ENCODE results near the gene KIF26B. TPM values are rescaled to one million over a fixed set of nuclear protein-coding genes. Genes with fewer than 3 reads are reported as not detected.

KIF26B gene
- total and polyA plus RNA-seq, 4 donors, result 10.9 to 37.1 (median 19.2) TPM

DNA sequence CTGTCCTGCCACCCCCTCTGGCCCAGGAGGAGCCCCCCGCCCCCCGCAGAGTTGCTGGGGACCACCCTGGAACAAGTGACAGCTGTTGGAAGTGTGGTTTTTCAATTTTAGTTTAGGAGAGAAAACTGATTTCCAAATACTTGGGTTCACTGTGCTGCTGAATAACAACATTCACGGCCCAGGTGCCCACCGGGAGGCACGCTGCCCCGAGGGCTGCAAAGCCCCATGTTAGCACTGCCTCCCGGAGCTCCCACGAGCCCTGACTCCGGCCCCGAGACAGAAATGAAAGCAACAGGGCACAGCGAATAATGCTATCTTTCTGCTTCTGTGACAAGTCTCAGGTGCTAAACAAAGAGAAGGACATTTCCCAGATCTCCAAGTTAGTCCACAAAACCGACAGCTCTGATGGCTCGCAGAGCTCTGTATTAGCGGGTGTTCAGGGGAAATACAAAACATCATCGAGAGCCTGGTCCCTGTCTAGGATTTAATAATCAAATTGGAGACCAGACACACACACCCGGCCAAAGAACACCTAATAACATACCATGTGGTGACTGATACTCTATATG is 451.5 kb downstream of the KIF26B start:
- Histone ChIP-seq H3K36me3 (ENCODE audit: control insufficient read depth, insufficient read depth, low read length) (peaks cover 20% of the 10 kb centered on the region), H3K27me3 (ENCODE audit: control insufficient read depth, insufficient read depth, low read length) (no peaks in the 10 kb centered on the region), H3K27ac (ENCODE audit: low read depth, low read length) (no peak overlapping the region), H3K4me1 (ENCODE audit: control insufficient read depth, insufficient read depth, low read length) (peaks cover 15% of the 10 kb centered on the region), H3K4me3 (ENCODE audit: low read depth, low read length) (no peak overlapping the region), H3K9me3 (ENCODE audit: control insufficient read depth, insufficient read depth, low read length) (no peaks in the 10 kb centered on the region)
- DNase-seq (ENCODE audit: low read depth in 4 of 6, low spot score in 6 of 6), result no peak
- 78% methylated on average over 11 of the region's 16 CpGs for WGBS (ENCODE audit: insufficient coverage)

DNA sequence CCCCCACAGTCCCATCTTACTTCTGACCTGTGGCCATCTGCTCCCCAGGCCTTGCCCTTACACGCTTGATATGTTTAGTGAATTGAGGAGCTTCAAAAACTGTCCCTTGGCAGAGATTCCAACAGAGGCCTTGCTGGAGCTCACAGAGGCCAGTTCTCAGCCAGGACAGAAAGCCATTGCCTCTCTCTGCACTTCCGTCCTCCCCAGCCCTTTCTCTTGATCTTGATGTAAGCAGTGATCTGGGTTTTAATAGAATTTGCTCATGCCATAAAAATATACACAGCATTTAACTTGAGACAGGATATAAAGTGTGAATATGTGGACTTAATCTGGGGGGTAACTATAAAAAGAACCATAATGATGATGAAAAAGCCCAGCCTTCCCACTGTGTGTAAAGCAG is 453.5 kb downstream of the KIF26B start:
- no CpG with 5 or more reads among the region's 2 CpGs for WGBS (ENCODE audit: insufficient coverage)
- no peak for DNase-seq (ENCODE audit: low read depth in 4 of 6, low spot score in 6 of 6)
- Histone ChIP-seq H3K9me3 (ENCODE audit: control insufficient read depth, insufficient read depth, low read length) (no peaks in the 10 kb centered on the region), H3K27me3 (ENCODE audit: control insufficient read depth, insufficient read depth, low read length) (no peaks in the 10 kb centered on the region), H3K4me1 (ENCODE audit: control insufficient read depth, insufficient read depth, low read length) (peaks cover 15% of the 10 kb centered on the region), H3K4me3 (ENCODE audit: low read depth, low read length) (no peak overlapping the region), H3K36me3 (ENCODE audit: control insufficient read depth, insufficient read depth, low read length) (peaks cover 33% of the 10 kb centered on the region), H3K27ac (ENCODE audit: low read depth, low read length) (no peak overlapping the region)

DNA sequence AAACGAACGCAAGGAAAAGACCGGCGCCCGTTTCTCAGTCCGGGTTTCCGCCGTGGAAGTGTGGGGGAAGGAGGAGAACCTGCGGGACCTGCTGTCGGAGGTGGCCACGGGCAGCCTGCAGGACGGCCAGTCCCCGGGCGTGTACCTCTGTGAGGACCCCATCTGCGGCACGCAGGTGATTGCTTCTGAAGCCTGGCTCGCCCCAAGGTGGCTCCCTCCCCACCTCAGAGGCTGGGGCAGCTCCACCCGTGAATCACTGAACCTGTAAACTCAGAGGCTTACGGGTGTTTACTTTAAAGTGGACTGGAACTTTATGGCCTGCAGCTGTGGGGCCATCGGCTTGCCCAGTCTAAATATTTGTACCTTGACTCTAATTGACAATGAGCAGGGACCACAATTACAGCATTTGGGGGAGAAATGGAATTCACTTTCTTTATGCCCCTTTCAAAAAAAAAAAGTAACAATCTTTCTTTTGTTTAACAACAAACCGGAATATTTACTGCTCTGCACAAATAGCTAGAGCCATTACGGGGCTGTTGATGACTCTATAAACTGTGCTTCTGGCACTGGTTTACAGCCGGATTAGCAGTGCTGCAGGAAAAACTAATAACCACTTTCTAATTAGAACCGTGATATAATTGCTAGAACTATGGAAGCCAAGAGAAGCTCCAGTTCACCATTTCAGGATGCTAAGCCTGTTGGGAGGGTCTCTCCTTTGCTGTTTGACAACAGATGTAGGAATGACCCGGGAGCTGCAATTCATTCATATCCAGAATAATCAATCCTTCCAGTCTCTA is 454.8 kb downstream of the KIF26B start:
- Histone ChIP-seq H3K4me3 (ENCODE audit: low read depth, low read length) (no peak overlapping the region), H3K27ac (ENCODE audit: low read depth, low read length) (no peak overlapping the region), H3K4me1 (ENCODE audit: control insufficient read depth, insufficient read depth, low read length) (peaks cover 18% of the 10 kb centered on the region), H3K27me3 (ENCODE audit: control insufficient read depth, insufficient read depth, low read length) (no peaks in the 10 kb centered on the region), H3K36me3 (ENCODE audit: control insufficient read depth, insufficient read depth, low read length) (peaks cover 40% of the 10 kb centered on the region), H3K9me3 (ENCODE audit: control insufficient read depth, insufficient read depth, low read length) (no peaks in the 10 kb centered on the region)
- 63% methylated on average over 19 of the region's 25 CpGs for WGBS (ENCODE audit: insufficient coverage)
- DNase-seq (ENCODE audit: low read depth in 4 of 6, low spot score in 6 of 6), result peak in 1 of 6 donors; percentile 91

- H3K36me3 ChIP-seq (ENCODE audit: control insufficient read depth, insufficient read depth, low read length), result peaks cover 28% of the 10 kb centered on the region
- no peaks in the 10 kb centered on the region for H3K9me3 ChIP-seq (ENCODE audit: control insufficient read depth, insufficient read depth, low read length)
- H3K27me3 ChIP-seq (ENCODE audit: control insufficient read depth, insufficient read depth, low read length), result no peaks in the 10 kb centered on the region
- no peak overlapping the region for H3K27ac ChIP-seq (ENCODE audit: low read depth, low read length)
- H3K4me3 ChIP-seq (ENCODE audit: low read depth, low read length), result no peak overlapping the region
- DNase-seq (ENCODE audit: low read depth in 4 of 6, low spot score in 6 of 6), result no peak
- no CpG with 5 or more reads among the region's 2 CpGs for WGBS (ENCODE audit: insufficient coverage)
- peaks cover 11% of the 10 kb centered on the region for H3K4me1 ChIP-seq (ENCODE audit: control insufficient read depth, insufficient read depth, low read length)
Observed at GRCh38 chr1:245611251-245611650, 456.5 kb downstream of the KIF26B start.

DNA sequence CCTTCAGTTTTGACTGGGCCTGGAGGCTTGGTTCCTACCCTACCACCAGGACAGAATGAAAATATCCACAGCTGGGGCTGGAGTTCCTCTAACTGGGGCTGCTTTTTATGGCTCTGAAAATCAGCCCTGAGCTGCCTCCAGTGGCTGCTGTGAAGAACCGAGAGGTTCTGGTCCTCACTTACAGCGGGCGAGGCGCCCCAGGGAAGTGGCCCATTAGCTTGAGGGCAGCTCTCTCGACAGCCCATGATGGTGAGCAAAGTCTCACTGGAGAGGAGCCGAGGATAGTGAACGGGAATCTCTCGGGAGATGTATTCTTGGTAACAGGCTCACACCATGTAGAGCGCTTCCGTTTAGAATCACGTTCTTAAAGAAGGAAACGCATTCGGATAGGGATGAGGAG is 459.7 kb downstream of the KIF26B start:
- H3K4me3 ChIP-seq (ENCODE audit: low read depth, low read length), result no peak overlapping the region
- 80% methylated on average over 8 of the region's 13 CpGs for WGBS (ENCODE audit: insufficient coverage)

DNA sequence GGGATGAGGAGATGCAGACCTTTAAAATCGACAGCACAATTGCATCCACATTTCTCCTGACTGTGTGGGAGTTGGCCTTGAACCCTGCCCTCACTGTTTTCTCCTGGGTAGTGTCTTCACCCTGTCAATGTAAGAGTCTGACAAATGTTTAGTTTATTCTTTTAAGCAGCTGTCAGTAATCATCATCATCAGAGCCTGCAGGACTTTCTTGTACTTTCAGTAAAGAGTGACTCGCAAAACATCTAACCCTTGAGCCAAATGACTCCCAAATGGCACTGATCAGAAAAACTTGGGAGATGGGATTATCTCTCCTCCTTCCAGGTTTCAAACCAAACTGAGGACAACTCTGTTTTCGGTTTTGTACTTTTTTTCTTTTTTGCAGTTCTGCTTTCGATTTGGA is 460.2 kb downstream of the KIF26B start:
- Histone ChIP-seq H3K36me3 (ENCODE audit: control insufficient read depth, insufficient read depth, low read length) (peaks cover 22% of the 10 kb centered on the region), H3K9me3 (ENCODE audit: control insufficient read depth, insufficient read depth, low read length) (no peaks in the 10 kb centered on the region), H3K27ac (ENCODE audit: low read depth, low read length) (no peak overlapping the region), H3K27me3 (ENCODE audit: control insufficient read depth, insufficient read depth, low read length) (no peaks in the 10 kb centered on the region), H3K4me1 (ENCODE audit: control insufficient read depth, insufficient read depth, low read length) (peaks cover 3% of the 10 kb centered on the region), H3K4me3 (ENCODE audit: low read depth, low read length) (no peak overlapping the region)
- WGBS (ENCODE audit: insufficient coverage), result 100% methylated on average over 1 of the region's 4 CpGs
- no peak for DNase-seq (ENCODE audit: low read depth in 4 of 6, low spot score in 6 of 6)

More for the DNA sequence above, 459.7 kb downstream of the KIF26B start:
- no peaks in the 10 kb centered on the region for H3K27me3 ChIP-seq (ENCODE audit: control insufficient read depth, insufficient read depth, low read length)
- no peak for DNase-seq (ENCODE audit: low read depth in 4 of 6, low spot score in 6 of 6)
- H3K36me3 ChIP-seq (ENCODE audit: control insufficient read depth, insufficient read depth, low read length), result peaks cover 22% of the 10 kb centered on the region
- peaks cover 3% of the 10 kb centered on the region for H3K4me1 ChIP-seq (ENCODE audit: control insufficient read depth, insufficient read depth, low read length)
- no peaks in the 10 kb centered on the region for H3K9me3 ChIP-seq (ENCODE audit: control insufficient read depth, insufficient read depth, low read length)
- no peak overlapping the region for H3K27ac ChIP-seq (ENCODE audit: low read depth, low read length)

GRCh38 chr1:245621589-245621988 is 466.8 kb downstream of the KIF26B start:
- Histone ChIP-seq H3K9me3 (ENCODE audit: control insufficient read depth, insufficient read depth, low read length) (no peaks in the 10 kb centered on the region), H3K27ac (ENCODE audit: low read depth, low read length) (no peak overlapping the region), H3K4me3 (ENCODE audit: low read depth, low read length) (no peak overlapping the region), H3K27me3 (ENCODE audit: control insufficient read depth, insufficient read depth, low read length) (no peaks in the 10 kb centered on the region), H3K36me3 (ENCODE audit: control insufficient read depth, insufficient read depth, low read length) (peaks cover 2% of the 10 kb centered on the region), H3K4me1 (ENCODE audit: control insufficient read depth, insufficient read depth, low read length) (no peaks in the 10 kb centered on the region)
- DNase-seq (ENCODE audit: low read depth in 4 of 6, low spot score in 6 of 6), result peak in 1 of 6 donors; percentile 39
- WGBS (ENCODE audit: insufficient coverage), result no CpG with 5 or more reads among the region's 5 CpGs

- no peak overlapping the region for H3K27ac ChIP-seq (ENCODE audit: low read depth, low read length)
- no peaks in the 10 kb centered on the region for H3K27me3 ChIP-seq (ENCODE audit: control insufficient read depth, insufficient read depth, low read length)
- no peak overlapping the region for H3K4me3 ChIP-seq (ENCODE audit: low read depth, low read length)
- whole genome bisulfite sequencing (ENCODE audit: insufficient coverage), result 95% methylated on average over 18 of the region's 18 CpGs
- no peaks in the 10 kb centered on the region for H3K4me1 ChIP-seq (ENCODE audit: control insufficient read depth, insufficient read depth, low read length)
- no peaks in the 10 kb centered on the region for H3K9me3 ChIP-seq (ENCODE audit: control insufficient read depth, insufficient read depth, low read length)
- H3K36me3 ChIP-seq (ENCODE audit: control insufficient read depth, insufficient read depth, low read length), result peaks cover 2% of the 10 kb centered on the region
- DNase-seq (ENCODE audit: low read depth in 4 of 6, low spot score in 6 of 6), result no peak
Observed at GRCh38 chr1:245622332-245623014, 467.7 kb downstream of the KIF26B start.

DNA sequence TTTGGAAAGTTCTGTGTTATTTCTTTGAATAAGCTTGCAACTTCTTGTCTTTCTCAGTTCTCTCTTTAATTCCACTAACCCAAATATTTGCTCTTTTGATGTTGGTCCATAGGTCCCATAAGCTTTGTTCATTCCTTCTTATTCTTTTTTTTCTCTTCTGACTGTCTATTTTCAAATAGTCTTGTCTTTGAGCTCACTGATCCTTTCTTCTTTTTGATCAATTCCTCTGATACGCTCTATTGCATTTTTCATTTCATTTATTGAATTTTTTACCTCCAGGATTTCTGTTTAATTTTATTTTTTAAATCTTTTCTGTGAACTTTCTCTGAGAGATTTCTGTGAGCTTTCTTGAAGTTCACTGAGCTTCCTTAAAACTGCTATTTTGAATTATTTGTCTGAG is 486.6 kb downstream of the KIF26B start:
- DNase-seq (ENCODE audit: low read depth in 4 of 6, low spot score in 6 of 6), result no peak
- no peaks in the 10 kb centered on the region for H3K36me3 ChIP-seq (ENCODE audit: control insufficient read depth, insufficient read depth, low read length)
- H3K27me3 ChIP-seq (ENCODE audit: control insufficient read depth, insufficient read depth, low read length), result no peaks in the 10 kb centered on the region
- no CpG with 5 or more reads among the region's 1 CpG for WGBS (ENCODE audit: insufficient coverage)
- H3K4me3 ChIP-seq (ENCODE audit: low read depth, low read length), result no peak overlapping the region
- H3K27ac ChIP-seq (ENCODE audit: low read depth, low read length), result no peak overlapping the region
- H3K9me3 ChIP-seq (ENCODE audit: control insufficient read depth, insufficient read depth, low read length), result peaks cover 9% of the 10 kb centered on the region
- H3K4me1 ChIP-seq (ENCODE audit: control insufficient read depth, insufficient read depth, low read length), result no peaks in the 10 kb centered on the region

Data from spinal cord (tissue), 10 donors.